Measurements from ENCODE around the gene CDKN2D. TPM values are rescaled to one million over a fixed set of nuclear protein-coding genes. Genes with fewer than 3 reads are reported as not detected.

Gene CDKN2D
- total and polyA plus RNA-seq, 10 of the 15 experiments (the other 5 are each of a cell fraction or from before 2014, with no cell fraction given): 0.53 to 17.2 (median 6.7) TPM

DNA sequence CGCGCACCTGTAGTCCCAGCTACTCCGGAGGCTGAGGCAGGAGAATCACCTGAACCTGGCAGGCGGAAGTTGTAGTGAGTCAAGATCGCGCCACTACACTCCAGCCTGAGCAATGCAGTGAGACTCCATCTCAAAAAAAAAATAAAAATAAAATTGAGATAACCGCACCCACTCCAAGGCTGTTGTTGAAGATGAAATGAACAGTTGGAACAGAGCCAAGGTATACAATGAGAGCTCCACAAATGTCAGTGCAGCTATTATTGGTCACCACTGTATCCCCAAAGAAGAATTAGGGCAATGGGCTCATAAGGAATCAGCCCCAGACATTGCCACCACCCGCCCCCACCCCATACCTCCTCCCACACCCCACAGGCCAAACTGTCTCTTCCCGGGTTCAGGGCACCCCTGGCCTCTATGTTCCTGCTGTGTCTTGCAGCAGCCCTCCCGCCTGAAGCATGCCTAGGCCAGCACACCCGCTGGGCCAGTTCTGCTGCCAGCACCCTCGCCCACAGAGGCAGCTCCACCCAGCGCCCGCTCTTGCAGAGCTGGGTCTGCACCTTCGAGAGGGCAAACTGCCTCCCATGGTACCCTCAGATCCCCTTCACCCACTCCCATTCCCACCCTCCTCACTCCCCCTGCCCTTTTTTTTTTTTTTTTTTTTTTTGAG is 48.0 kb downstream of the CDKN2D start:
- no peaks in the 10 kb centered on the region for H3K79me2 ChIP-seq (ENCODE audit: control insufficient read depth, insufficient read depth, low read length)
- no peak for FAIRE-seq
- no peak overlapping the region for H3K9ac ChIP-seq (ENCODE audit: control insufficient read depth, insufficient read depth, low read length)
- BruUV-seq (replicated peaks): no TSS peak
- no peak overlapping the region for H3K4me2 ChIP-seq (ENCODE audit: control insufficient read depth, insufficient read depth)
- TF ChIP-seq, protein P1, sequence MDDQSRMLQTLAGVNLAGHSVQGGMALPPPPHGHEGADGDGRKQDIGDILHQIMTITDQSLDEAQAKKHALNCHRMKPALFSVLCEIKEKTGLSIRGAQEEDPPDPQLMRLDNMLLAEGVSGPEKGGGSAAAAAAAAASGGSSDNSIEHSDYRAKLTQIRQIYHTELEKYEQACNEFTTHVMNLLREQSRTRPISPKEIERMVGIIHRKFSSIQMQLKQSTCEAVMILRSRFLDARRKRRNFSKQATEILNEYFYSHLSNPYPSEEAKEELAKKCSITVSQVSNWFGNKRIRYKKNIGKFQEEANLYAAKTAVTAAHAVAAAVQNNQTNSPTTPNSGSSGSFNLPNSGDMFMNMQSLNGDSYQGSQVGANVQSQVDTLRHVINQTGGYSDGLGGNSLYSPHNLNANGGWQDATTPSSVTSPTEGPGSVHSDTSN (IDR thresholded peaks at IDR 0.05; ENCODE audit: insufficient replicate concordance, low read depth, low read length): no peak
- no peak for TF ChIP-seq KAT2A (conservative IDR thresholded peaks at IDR 0.05; ENCODE audit: control insufficient read depth, low read depth, low read length)
- no peak for TF ChIP-seq EGR1 (IDR thresholded peaks at IDR 0.05; ENCODE audit: borderline replicate concordance in 1 of 2, low read depth in 2 of 2, low read length in 2 of 2)
- no peak for TF ChIP-seq WRNIP1 (IDR thresholded peaks at IDR 0.05; ENCODE audit: borderline replicate concordance, low read depth, low read length)
- TF ChIP-seq IKZF2 (IDR thresholded peaks at IDR 0.05): no peak
- no peak for TF ChIP-seq HDAC6 (IDR thresholded peaks at IDR 0.05; ENCODE audit: unreplicated experiment)
- no peak for TF ChIP-seq ASH2L (IDR thresholded peaks at IDR 0.05; ENCODE audit: borderline replicate concordance, low read depth)
- no peak for TF ChIP-seq MTA3 (IDR thresholded peaks at IDR 0.05; ENCODE audit: borderline replicate concordance, low read length)
- TF ChIP-seq RAD21 (IDR thresholded peaks at IDR 0.05; ENCODE audit: insufficient read depth, low read depth, low read length): no peak
- no peak for TF ChIP-seq JUNB (IDR thresholded peaks at IDR 0.05)
- no peaks in the 10 kb centered on the region for H3K36me3 ChIP-seq (ENCODE audit: control insufficient read depth in 2 of 2, insufficient read depth in 2 of 2, low read length in 1 of 2)
- 61% methylated on average over 14 of the region's 15 CpGs for WGBS (ENCODE audit: insufficient coverage, insufficient replicate concordance, low lambda C conversion rate, missing lambda C conversion rate)
- H3K4me3 ChIP-seq: no peak overlapping the region
- CTCF ChIA-PET: no interaction called here
- RAD21 ChIA-PET (ENCODE audit: unreplicated experiment): no interaction called here
- no peak for ATAC-seq
- no peaks in the 10 kb centered on the region for H4K20me1 ChIP-seq (ENCODE audit: control insufficient read depth, insufficient read depth)
- H3K27ac ChIP-seq (ENCODE audit: control insufficient read depth, insufficient read depth): no peak overlapping the region
- SMC1A ChIA-PET (ENCODE audit: uncharacterized antibody, unreplicated experiment): no interaction called here
- peaks cover 4 to 12% of the 10 kb centered on the region in 2 experiments for H3K27me3 ChIP-seq (replicated peaks in 1 of 2; ENCODE audit: control insufficient read depth in 2 of 2, insufficient read depth in 2 of 2, low read length in 1 of 2)
- POLR2A ChIA-PET: interaction anchor here (0.5 to 1.1 kb wide), 2 partner anchors 14 to 121 kb away, joined by 3 to 9 read pairs; no protein-coding TSS in a partner anchor
- in situ Hi-C loops (cut with MboI) (no loop called here), intact Hi-C loops (cut with micrococcal nuclease; ENCODE audit: unreplicated experiment) (no loop called here)
- DNase-seq (ENCODE audit: low read depth, low spot score): no peak
- no peak overlapping the region for H2AFZ ChIP-seq (ENCODE audit: control insufficient read depth, low read depth, low read length)
- H3K4me1 ChIP-seq (ENCODE audit: control insufficient read depth, insufficient read depth, low read length): peaks cover 11% of the 10 kb centered on the region
- H3K9me3 ChIP-seq (replicated peaks; ENCODE audit: control insufficient read depth, insufficient read depth, low read length): no peaks in the 10 kb centered on the region

All from GM12878 (cell line).